Transverse colon (tissue), 4 donors: ENCODE data around the gene NEK9.

Source experiments
- CTCF ChIP-seq, 5 experiments: fragments of 200-600 bp in 3 of 5; fragments of 450-650 bp in 2 of 5; sonication (generic) in 3 of 5; IDR thresholded peaks; 1 replicate in 2 of 5; 2 replicates in 3 of 5; pipeline ENCODE4 v1.5.1; 2016 to 2017; ENCODE audit warnings: antibody characterized with exemption in 5 of 5, inconsistent platforms in 3 of 5, mild to moderate bottlenecking in 2 of 5, moderate library complexity in 1 of 5
- EP300 ChIP-seq: sonication (generic); formaldehyde crosslinking; IDR thresholded peaks from one replicate; pipeline ENCODE4 v1.6.1; 2017; ENCODE audit warnings: antibody characterized with exemption, low read depth
- POLR2A ChIP-seq: fragments of 450-650 bp; IDR thresholded peaks from one replicate; pipeline ENCODE4 v1.6.1; 2016; ENCODE audit warnings: antibody characterized with exemption, mild to moderate bottlenecking, moderate library complexity
- POLR2AphosphoS5 ChIP-seq, 3 donors: sonication (generic); formaldehyde crosslinking; IDR thresholded peaks; one replicate each; pipeline ENCODE4 v1.6.1; 2016; ENCODE audit warnings: antibody characterized with exemption in 3 of 3

GRCh38 chr14:75134644-75135043 lies 7.8 kb upstream of the NEK9 start:
- TF ChIP-seq CTCF (IDR thresholded peaks at IDR 0.05), result no peak
- no peak for TF ChIP-seq EP300
- TF ChIP-seq POLR2A, result no peak
- no peak for TF ChIP-seq POLR2AphosphoS5 (IDR thresholded peaks at IDR 0.05)
